ENCODE measurements around the gene GNG12. TPM values are rescaled to one million over a fixed set of nuclear protein-coding genes. Genes with fewer than 3 reads are reported as not detected.
A peak's percentile ranks its signal among the peaks of the same experiment; 100 is the strongest.

GNG12 gene
- total and polyA plus RNA-seq, 9 of the 15 experiments (the other 6 are each of a cell fraction or from before 2014, with no cell fraction given), result 2.6 to 6.0 (median 4.1) TPM

DNA sequence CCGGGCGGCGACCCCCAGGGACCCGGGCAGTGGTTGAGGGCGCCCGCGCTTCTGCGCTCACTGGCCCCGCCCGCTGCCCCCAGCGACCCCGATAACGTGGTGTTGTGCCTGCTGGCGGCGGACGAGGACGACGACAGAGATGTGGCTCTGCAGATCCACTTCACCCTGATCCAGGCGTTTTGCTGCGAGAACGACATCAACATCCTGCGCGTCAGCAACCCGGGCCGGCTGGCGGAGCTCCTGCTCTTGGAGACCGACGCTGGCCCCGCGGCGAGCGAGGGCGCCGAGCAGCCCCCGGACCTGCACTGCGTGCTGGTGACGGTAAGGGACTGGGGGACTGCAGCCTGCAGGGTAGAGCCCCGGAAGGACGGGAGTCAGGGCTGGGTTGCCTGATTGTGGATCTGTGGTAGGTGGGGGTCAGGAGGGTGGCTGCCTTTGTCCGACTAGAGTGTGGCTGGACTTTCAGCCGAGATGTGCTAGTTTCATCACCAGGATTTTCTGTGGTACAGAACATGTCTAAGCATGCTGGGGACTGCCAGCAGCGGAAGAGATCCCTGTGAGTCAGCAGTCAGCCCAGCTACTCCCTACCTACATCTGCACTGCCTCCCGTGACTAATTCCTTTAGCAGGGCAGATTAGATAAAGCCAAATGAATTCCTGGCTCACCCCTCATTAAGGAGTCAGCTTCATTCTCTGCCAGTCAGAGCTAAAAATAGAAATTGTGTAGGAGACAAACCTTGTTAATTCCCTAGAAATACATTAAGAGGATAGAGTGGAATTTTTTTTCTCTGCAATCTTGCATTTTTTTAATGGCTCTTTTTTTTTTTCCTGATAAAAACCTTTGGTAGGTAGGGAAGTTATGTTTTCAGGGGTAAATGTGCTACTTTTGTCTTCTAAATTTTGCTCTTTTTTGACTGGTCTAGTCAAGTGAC is 146.7 kb downstream of the GNG12 start (continued):
- TF ChIP-seq, protein P1, sequence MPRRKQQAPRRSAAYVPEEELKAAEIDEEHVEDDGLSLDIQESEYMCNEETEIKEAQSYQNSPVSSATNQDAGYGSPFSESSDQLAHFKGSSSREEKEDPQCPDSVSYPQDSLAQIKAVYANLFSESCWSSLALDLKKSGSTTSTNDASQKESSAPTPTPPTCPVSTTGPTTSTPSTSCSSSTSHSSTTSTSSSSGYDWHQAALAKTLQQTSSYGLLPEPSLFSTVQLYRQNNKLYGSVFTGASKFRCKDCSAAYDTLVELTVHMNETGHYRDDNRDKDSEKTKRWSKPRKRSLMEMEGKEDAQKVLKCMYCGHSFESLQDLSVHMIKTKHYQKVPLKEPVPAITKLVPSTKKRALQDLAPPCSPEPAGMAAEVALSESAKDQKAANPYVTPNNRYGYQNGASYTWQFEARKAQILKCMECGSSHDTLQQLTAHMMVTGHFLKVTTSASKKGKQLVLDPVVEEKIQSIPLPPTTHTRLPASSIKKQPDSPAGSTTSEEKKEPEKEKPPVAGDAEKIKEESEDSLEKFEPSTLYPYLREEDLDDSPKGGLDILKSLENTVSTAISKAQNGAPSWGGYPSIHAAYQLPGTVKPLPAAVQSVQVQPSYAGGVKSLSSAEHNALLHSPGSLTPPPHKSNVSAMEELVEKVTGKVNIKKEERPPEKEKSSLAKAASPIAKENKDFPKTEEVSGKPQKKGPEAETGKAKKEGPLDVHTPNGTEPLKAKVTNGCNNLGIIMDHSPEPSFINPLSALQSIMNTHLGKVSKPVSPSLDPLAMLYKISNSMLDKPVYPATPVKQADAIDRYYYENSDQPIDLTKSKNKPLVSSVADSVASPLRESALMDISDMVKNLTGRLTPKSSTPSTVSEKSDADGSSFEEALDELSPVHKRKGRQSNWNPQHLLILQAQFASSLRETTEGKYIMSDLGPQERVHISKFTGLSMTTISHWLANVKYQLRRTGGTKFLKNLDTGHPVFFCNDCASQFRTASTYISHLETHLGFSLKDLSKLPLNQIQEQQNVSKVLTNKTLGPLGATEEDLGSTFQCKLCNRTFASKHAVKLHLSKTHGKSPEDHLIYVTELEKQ (CRISPR knock-in tag; IDR thresholded peaks at IDR 0.05), result no peak
- TF ChIP-seq ZBTB17 (CRISPR knock-in tag; IDR thresholded peaks at IDR 0.05), result no peak; the same call in 1 of the 2 replicates
- TF ChIP-seq FOXK2 (conservative IDR thresholded peaks at IDR 0.05 in 1 of 2, IDR thresholded peaks at IDR 0.05 in 1 of 2; ENCODE audit: low read depth in 2 of 2), result no peak
- no peak for TF ChIP-seq KAT2B (IDR thresholded peaks at IDR 0.05; ENCODE audit: low read depth, low read length)
- TF ChIP-seq MTA1 (IDR thresholded peaks at IDR 0.05; ENCODE audit: borderline replicate concordance), result peak; percentile 77
- no peak for TF ChIP-seq ZZZ3 (IDR thresholded peaks at IDR 0.05)
- peak; percentile 63; the same call in 1 of the 2 replicates for TF ChIP-seq PHF21A (IDR thresholded peaks at IDR 0.05; ENCODE audit: borderline replicate concordance, low read depth)
- TF ChIP-seq, protein P2, sequence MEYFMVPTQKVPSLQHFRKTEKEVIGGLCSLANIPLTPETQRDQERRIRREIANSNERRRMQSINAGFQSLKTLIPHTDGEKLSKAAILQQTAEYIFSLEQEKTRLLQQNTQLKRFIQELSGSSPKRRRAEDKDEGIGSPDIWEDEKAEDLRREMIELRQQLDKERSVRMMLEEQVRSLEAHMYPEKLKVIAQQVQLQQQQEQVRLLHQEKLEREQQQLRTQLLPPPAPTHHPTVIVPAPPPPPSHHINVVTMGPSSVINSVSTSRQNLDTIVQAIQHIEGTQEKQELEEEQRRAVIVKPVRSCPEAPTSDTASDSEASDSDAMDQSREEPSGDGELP (CRISPR knock-in tag; IDR thresholded peaks at IDR 0.05; ENCODE audit: borderline replicate concordance), result peak; percentile 73
- TF ChIP-seq LARP7 (IDR thresholded peaks at IDR 0.05), result no peak
- TF ChIP-seq NFXL1 (CRISPR knock-in tag; IDR thresholded peaks at IDR 0.05), result no peak
- TF ChIP-seq NR2F6 (CRISPR knock-in tag; IDR thresholded peaks at IDR 0.05), result no peak
- peak; percentile 53; the same call in 1 of the 2 replicates for TF ChIP-seq MXI1 (IDR thresholded peaks at IDR 0.05; ENCODE audit: low read depth, low read length)
- no peak for TF ChIP-seq ZNF121 (CRISPR knock-in tag; conservative IDR thresholded peaks at IDR 0.05)
- peak; percentile 97 for TF ChIP-seq ETV1 (tag; conservative IDR thresholded peaks at IDR 0.05; ENCODE audit: low read depth)
- 0 out of 2 replicates have a peak, but pooled peaks have one; percentile 10 for TF ChIP-seq KDM2B (CRISPR knock-in tag; IDR thresholded peaks at IDR 0.05)
- peak; percentile 69 to 95; a peak in 3 of 4 replicates for TF ChIP-seq RCOR1 (IDR thresholded peaks at IDR 0.05; ENCODE audit: borderline replicate concordance in 1 of 2, low read depth in 2 of 2, low read length in 2 of 2)
- TF ChIP-seq CREM (IDR thresholded peaks at IDR 0.05; ENCODE audit: low read depth), result peak; percentile 78
- no peak for TF ChIP-seq HLTF (IDR thresholded peaks at IDR 0.05)
- TF ChIP-seq E2F8 (IDR thresholded peaks at IDR 0.05; ENCODE audit: low read depth, partially characterized antibody), result peak; percentile 24
- TF ChIP-seq CREB5 (CRISPR knock-in tag; IDR thresholded peaks at IDR 0.05), result no peak

All from K562 (cell line).